ENCODE measurements around the gene IQGAP2.
A peak's percentile ranks its signal among the peaks of the same experiment; 100 is the strongest.

Gene IQGAP2

GRCh38 chr5:76692274-76692540, 289.1 kb downstream of the IQGAP2 start:
- DNase-seq: no peak

GRCh38 chr5:76692651-76693050, 289.6 kb downstream of the IQGAP2 start:
- no peak for DNase-seq

GRCh38 chr5:76693141-76693540, 290.1 kb downstream of the IQGAP2 start:
- DNase-seq: no peak

- no peak for DNase-seq
Measured at GRCh38 chr5:76694317-76694716, 291.2 kb downstream of the IQGAP2 start.

- DNase-seq: no peak
Measured at GRCh38 chr5:76695346-76695745, 292.3 kb downstream of the IQGAP2 start.

GRCh38 chr5:76696251-76696650, 293.2 kb downstream of the IQGAP2 start:
- no peak for DNase-seq

- DNase-seq: no peak
Measured at GRCh38 chr5:76697670-76698069, 294.6 kb downstream of the IQGAP2 start.

GRCh38 chr5:76700571-76700970, 297.5 kb downstream of the IQGAP2 start:
- no peak for DNase-seq

- DNase-seq: no peak
Measured at GRCh38 chr5:76701298-76701697, 298.2 kb downstream of the IQGAP2 start.

- DNase-seq: no peak
Measured at GRCh38 chr5:76703707-76704106, 300.6 kb downstream of the IQGAP2 start.

- DNase-seq: no peak
Measured at GRCh38 chr5:76704131-76704663, 301.1 kb downstream of the IQGAP2 start.

- DNase-seq: no peak
Measured at GRCh38 chr5:76705574-76705973, 302.5 kb downstream of the IQGAP2 start.

GRCh38 chr5:76709762-76710161, 306.7 kb downstream of the IQGAP2 start:
- no peak for DNase-seq

- no peak for DNase-seq
Measured at GRCh38 chr5:76710991-76711390, 307.9 kb downstream of the IQGAP2 start.

GRCh38 chr5:76714751-76715485, 311.8 kb downstream of the IQGAP2 start:
- DNase-seq: peak in 2 of 14 donors; percentile 5 to 23

GRCh38 chr5:76715486-76715735, 312.3 kb downstream of the IQGAP2 start:
- no peak for DNase-seq

- peak in 4 of 14 donors; percentile 6 to 36 (median 14) for DNase-seq
Measured at GRCh38 chr5:76715736-76716455, 312.8 kb downstream of the IQGAP2 start, which contains the start of gene F2R. F2R (plus strand) TSS chr5:76716126; CDS start chr5:76716308, 182 bp downstream.

GRCh38 chr5:76716456-76717157, 313.5 kb downstream of the IQGAP2 start:
- no peak for DNase-seq

- DNase-seq: no peak
Measured at GRCh38 chr5:76717222-76718083, 314.4 kb downstream of the IQGAP2 start.

- no peak for DNase-seq
Measured at GRCh38 chr5:76718381-76718832, 315.3 kb downstream of the IQGAP2 start.

- no peak for DNase-seq
Measured at GRCh38 chr5:76718880-76719279, 315.8 kb downstream of the IQGAP2 start.

- DNase-seq: no peak
Measured at GRCh38 chr5:76720988-76721569, 318.0 kb downstream of the IQGAP2 start.

Data from C1 segment of cervical spinal cord (tissue), 14 donors.